Daoy (cell line): ENCODE results near the gene INPP1. TPM values are rescaled to one million over a fixed set of nuclear protein-coding genes. Genes with fewer than 3 reads are reported as not detected.

ENCODE experiments used
- DNase-seq: peaks from one replicate; pipeline ENCODE4 v3.0.0-alpha.2; 2015; ENCODE audit warnings: low read depth
- total RNA-seq: library from RNA; depleted of rRNA; stranded (reverse); fragments of >200 nt; shearing (Covaris generic); gene quantifications from 2 replicates; pipeline ENCODE4 v1.2.3, GENCODE V29; 2014; rRNA removed

INPP1 gene
- total RNA-seq, 1 experiment from 2014 or later = 6.2 TPM

DNA sequence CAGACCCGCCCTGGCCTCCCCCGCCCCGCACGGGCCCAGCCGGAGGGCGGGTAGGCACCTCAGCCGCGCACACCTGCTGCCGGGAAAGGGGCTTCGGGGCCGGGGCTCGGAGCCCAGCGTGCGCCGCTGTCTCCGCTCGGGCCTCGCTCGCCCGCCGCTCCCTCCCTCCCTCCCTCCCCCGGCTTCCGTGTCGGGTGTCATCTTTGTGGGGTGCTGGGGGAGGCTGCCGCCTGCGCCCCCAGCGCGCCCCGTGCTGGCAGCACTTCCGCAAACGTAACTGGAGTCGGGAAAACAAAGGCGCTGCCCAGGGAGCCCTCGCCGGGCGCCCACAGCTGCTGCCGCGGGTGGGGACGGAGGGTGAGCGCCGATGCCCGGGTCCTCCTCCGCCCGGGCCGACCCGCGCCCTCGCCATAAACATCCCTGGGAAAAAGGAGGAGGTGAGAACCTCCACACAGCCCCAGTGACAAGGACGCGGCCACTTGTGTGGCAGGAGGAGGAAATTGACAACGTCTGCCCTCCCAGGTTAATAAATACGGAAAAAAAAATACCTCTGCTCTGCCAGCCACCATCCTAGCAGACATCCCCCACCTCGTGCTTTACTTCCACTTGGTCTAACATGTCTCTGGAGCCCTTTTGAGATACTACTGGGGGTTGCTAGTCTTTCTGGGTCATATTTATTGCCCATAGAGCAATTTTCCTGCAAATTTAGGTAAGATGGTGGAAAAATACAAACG lies 65.3 kb downstream of the INPP1 start:
- DNase-seq = peak; percentile 67

DNA sequence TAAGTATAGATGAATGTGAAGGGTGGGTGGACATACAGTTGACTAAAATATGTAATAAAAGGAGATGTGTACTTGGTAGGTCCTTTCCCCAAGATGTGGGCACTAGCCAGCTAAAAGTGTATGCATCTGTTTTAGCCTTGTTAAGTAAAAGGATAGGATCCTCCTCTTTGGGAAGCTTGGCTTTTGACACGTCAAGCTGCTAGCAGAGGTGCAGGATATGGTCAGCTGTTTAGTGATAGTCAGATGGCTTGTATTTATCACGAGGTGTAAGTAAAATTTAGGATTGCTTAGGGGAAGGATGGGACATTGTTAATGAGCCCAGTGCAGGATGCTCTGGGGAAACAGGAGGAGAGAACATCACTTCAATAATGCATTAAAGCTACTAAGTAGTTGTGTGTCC lies 66.2 kb downstream of the INPP1 start:
- no peak for DNase-seq

DNA sequence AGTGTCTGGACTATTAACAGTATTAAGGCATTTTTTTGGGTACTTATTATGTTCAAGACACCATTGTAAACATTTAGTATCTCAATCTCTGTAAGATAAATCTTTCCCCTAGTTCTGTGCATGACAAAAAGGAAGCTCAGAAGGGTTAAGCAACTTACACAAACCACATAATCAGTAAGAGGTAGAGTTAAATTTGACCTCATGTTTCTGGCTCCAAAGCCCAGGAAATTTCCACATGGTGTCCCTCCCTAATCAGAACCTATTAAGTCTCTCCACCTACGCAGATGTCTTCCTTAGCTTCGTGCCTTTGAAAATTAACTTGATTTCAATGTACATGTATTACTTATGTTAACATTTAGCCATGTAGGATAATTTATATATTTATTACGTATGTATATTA lies 66.8 kb downstream of the INPP1 start:
- no peak for DNase-seq

DNA sequence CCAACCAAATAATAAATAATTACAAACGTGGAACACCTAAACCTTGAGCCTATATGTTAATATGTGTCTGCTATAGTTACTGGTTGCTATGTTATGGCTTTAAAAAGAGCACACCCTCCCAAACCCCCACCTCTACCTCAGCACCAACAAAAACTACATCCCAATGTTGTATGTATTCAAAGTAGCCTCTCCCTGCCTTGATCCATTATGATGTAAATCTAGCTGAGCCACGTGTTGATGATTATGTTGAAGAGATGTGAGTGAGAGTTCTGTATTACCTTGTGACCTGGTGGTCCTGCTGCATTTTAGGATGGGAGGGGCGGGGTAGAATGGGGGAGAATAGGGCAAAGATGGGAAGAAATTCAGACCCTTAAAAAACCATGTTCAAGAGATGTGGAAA lies 69.6 kb downstream of the INPP1 start:
- no peak for DNase-seq

DNA sequence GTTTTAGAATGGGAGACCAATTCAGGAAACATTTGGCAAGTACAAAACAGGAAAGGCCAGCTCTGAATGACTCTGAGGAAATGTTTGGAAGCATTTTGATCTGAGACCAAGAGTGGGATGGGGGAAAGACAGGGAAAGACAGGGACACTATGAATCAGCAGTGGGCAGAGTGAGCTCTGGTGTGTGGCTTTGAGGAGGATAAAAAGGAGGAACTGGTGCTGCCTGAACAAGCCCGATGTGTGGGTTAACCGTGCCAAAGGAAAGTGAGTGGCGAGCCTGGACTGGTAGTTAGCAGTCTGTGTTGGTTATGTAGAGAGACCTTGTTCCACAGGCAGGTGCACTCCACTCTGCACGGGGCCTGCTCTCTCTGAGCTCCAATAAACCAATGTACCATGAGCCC lies 70.0 kb downstream of the INPP1 start:
- DNase-seq = no peak

DNA sequence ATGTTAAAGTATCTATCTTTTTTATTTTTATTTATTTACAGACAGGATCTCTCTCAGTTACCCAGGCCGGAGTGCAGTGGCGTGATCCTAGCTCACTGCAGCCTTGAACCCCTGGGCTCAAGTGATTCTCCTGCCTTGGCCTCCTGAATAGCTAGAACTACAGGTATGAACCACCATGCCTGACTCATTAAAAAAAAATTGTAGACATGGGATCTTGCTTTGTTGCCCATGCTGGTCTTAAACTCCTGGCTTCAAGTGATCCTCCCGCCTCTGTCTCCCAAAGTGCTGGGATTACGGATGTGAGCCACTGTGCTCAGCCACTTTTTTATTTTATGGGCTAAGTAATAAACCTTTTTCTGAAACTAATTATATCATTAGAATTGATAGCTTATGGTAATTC lies 71.9 kb downstream of the INPP1 start:
- DNase-seq = no peak

DNA sequence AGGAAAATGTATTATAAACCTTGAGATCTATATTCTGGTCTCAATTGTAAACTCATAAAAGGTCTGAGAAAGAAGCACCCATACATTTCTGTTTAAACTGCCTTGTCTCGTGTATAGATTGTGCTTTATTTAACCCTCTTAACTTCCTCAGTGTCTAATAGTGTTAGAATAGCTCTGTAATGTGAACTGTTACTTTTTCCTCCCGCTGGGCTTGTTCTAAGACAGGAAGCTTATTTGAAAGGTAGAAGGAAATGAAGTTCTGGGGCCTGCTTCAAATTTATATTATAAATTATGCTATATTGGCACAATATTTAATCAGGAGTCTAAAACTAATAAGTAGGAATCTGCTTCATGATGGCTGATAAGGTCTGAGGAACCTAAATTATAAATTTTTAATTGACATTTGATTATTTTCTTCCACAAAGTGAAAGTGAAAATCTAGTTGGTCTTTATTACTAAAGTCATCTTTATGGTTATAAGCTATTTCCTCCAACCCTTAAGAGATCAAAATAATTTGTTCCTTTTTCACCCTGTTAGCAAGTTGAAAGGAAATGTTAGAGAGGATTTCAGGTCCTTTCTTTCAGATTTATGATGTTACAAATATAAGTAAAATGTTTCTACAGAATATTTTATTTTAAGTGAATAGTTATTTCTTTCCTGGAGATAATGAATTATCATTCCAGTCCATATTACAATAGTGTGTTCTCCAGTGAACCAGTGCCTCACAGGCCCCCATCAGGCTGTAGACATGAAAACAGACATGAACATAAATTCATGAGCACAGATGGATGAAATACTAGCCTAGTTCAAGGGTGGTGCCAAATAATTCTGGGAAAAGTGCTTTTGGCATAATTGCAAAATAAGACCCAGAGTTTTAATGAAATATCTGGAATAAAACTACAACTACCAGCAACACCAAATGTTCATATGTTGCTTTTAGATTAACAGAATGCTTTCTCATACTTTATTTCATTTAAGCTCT lies 72.7 kb downstream of the INPP1 start:
- no peak for DNase-seq

DNA sequence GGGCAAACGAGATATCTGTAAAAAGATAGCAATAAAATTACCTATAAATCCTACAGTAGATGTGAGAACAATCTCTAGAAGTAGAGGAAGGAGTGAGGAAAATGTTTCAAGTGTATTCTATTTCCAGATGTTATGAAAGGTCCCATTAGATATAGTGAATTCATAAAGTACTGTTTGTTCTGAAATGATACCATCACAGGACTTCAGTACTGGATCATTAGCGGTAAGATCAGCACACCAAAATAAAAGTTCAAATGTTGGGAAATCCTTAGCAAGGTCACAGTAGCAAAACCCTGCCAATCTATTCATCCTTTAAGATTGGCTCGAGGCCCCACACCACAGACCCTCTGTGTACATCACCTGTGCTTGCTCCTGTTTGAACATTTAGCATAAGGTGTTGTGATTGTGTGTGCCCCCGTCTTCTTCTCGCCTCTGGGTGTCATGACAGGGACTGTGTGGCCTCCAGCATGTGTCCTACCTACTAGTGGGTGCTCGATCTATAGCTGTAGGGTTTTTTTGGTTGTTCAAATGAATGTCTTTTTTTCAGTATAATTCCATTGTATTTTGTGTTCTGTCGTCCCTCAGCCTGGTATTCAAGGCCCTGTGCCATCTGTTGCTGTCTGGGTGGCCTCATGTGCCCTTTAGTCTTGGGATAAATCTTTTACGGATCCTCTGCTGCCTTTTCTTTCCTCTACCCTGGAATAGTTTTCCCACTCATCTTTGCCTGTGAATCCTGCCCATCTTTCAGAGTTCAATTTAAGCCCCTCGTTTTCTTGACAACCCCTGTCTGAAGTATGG lies 73.9 kb downstream of the INPP1 start:
- no peak for DNase-seq

DNA sequence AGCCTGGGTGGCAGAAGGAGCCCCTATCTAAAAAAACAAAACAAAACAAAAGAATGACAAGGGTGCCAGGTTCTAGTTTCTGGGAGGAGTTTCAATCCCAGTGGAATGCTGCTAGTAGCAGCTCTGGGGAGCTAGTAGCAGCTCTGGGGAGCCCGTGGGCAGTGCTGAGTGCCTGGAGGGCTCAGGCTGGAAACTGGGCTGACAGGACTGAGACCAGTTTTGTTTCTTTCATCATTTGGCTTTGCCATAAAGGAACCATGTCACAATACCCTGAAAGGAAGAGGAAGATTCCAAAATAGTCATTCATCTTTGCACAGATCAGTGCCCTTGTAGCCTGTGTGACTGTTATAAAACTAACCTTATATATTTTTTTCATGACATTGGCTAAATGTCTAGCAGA lies 75.3 kb downstream of the INPP1 start:
- no peak for DNase-seq

DNA sequence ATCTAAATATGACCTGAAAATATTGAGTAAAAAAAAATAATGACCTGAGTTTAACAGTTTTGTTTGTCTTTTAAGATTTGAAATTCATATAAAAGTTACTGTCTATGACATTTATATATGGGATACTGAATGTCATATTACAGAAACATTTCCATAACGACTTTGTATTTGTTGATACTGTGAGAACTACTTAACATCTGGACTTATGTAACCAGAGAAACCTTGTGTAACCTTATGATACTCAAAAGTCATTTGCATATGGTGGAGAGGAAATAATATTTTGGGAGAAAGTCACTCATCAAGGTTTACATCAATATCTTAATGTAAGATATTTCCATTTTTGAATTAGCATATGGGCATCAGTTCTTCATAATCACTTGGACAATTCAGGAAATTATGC lies 77.4 kb downstream of the INPP1 start:
- DNase-seq = no peak

Other genes with a start within 250 kb of the INPP1 start
- 13.3 and 18.5 TPM in 2 replicates for gene HIBCH, start 23.8 kb upstream of the INPP1 start, total RNA-seq
- 20.9 TPM in 2 replicates for gene MFSD6, start 64.8 kb downstream of the INPP1 start, total RNA-seq
- 6.7 and 20.0 TPM in 2 replicates for gene NEMP2, start 191.1 kb downstream of the INPP1 start, total RNA-seq